K562 (cell line): Measurements from ENCODE around the gene RGS9. TPM values are rescaled to one million over a fixed set of nuclear protein-coding genes. Genes with fewer than 3 reads are reported as not detected.

Experiments
- ATAC-seq: fragments of 200-7000 bp; cut with Tn5 transposase; 3 replicates; pipeline ENCODE4 v1.9.1; 2020; ENCODE audit warnings: moderate library complexity
- BruUV-seq: library from RNA; stranded (reverse); fragments of 400-500 nt; replicated peaks from 2 replicates; lab custom pipeline; 2021; lab: Mats Ljungman, UMichigan
- CTCF ChIA-PET: fragments of 300-600 bp; formaldehyde crosslinking; extraction: SDS; loops from one replicate; lab custom pipeline; 2021; ENCODE audit warnings: low intra/inter-chr PET ratio; lab: Yijun Ruan, JAX
- POLR2A ChIA-PET: fragments of 300-600, 350-650 bp; sonication (Branson Sonifier 250); formaldehyde crosslinking; extraction: SDS; loops from one replicate; lab custom pipeline; 2021; ENCODE audit warnings: antibody characterized with exemption, inconsistent platforms; lab: Yijun Ruan, JAX
- DNase-seq, 4 experiments: peaks; one replicate each; pipeline versions ENCODE4 v3.0.0 to v3.0.0-alpha.2; 2011 to 2018; ENCODE audit warnings: low spot score in 3 of 4, mixed read lengths in 3 of 4; ENCODE audit errors: extremely low read depth in 1 of 4
- FAIRE-seq: peaks from 2 replicates; lab custom pipeline; 2011; peaks lifted over from hg19 to GRCh38; lab: Jason Lieb, UNC
- H2AFZ ChIP-seq: 2 replicates; pipeline ENCODE4 v1.6.0; 2011; ENCODE audit warnings: low read depth, low read length, control low read depth, inconsistent platforms
- H3K27ac ChIP-seq: fragments of 200-600 bp; 3 replicates; pipeline ENCODE4 v1.8.0; 2011; ENCODE audit warnings: low read depth, mild to moderate bottlenecking, control low read depth, inconsistent platforms, low read length, moderate library complexity, mixed read lengths; ENCODE audit errors: extremely low read depth
- H3K27me3 ChIP-seq, 2 experiments: fragments of 300-600 bp in 1 of 2; 2 replicates in 1 of 2; 3 replicates in 1 of 2; pipeline versions ENCODE4 v1.6.0 to v1.8.0; 2011; ENCODE audit warnings: inconsistent platforms in 2 of 2, low read length in 2 of 2, mild to moderate bottlenecking in 1 of 2, mixed read lengths in 1 of 2, moderate library complexity in 1 of 2; ENCODE audit not compliant: control insufficient read depth in 2 of 2, insufficient read depth in 2 of 2
- H3K36me3 ChIP-seq: fragments of 300-600 bp; 3 replicates; pipeline ENCODE4 v1.8.0; 2011; ENCODE audit warnings: mild to moderate bottlenecking, low read length, inconsistent platforms; ENCODE audit not compliant: control insufficient read depth, insufficient read depth
- H3K4me1 ChIP-seq, 2 experiments: fragments of 200-600 bp in 1 of 2; replicated peaks in 1 of 2; 2 replicates in 1 of 2; 3 replicates in 1 of 2; pipeline versions ENCODE4 v1.5.1 to v1.8.0; 2011; ENCODE audit warnings: inconsistent platforms in 2 of 2, low read length in 2 of 2, mild to moderate bottlenecking in 1 of 2, mixed read lengths in 1 of 2, moderate library complexity in 1 of 2; ENCODE audit not compliant: control insufficient read depth in 2 of 2, insufficient read depth in 2 of 2
- H3K4me2 ChIP-seq: 2 replicates; pipeline ENCODE4 v1.6.1; 2011; ENCODE audit warnings: low read length, control low read depth, inconsistent platforms, mixed read lengths; ENCODE audit not compliant: insufficient read depth
- H3K4me3 ChIP-seq: fragments of 200-600 bp; sonication (generic), shearing (Covaris generic); 2 replicates; pipeline ENCODE4 v1.5.1; 2016; ENCODE audit warnings: control low read depth, inconsistent platforms
- H3K79me2 ChIP-seq: fragments of 200-600 bp; 3 replicates; pipeline ENCODE4 v1.8.0; 2011; ENCODE audit warnings: low read length, inconsistent platforms; ENCODE audit not compliant: control insufficient read depth, insufficient read depth
- H3K9ac ChIP-seq, 2 experiments: 2 replicates each; pipeline versions ENCODE4 v1.6.0 to v1.6.1; 2011; ENCODE audit warnings: low read depth in 2 of 2, low read length in 2 of 2, control low read depth in 1 of 2, inconsistent platforms in 1 of 2, mild to moderate bottlenecking in 1 of 2, mixed read lengths in 1 of 2; ENCODE audit not compliant: insufficient read depth in 1 of 2
- H3K9me1 ChIP-seq: one replicate; pipeline ENCODE4 v1.6.0; 2011; ENCODE audit warnings: inconsistent platforms, mild to moderate bottlenecking, low read length, moderate library complexity; ENCODE audit not compliant: control insufficient read depth, insufficient read depth
- H3K9me3 ChIP-seq: replicated peaks from 2 replicates; pipeline ENCODE4 v1.5.1; 2011; ENCODE audit warnings: low read depth, low read length, inconsistent platforms; ENCODE audit not compliant: control insufficient read depth, insufficient read depth
- H4K20me1 ChIP-seq: replicated peaks from 2 replicates; pipeline ENCODE4 v1.6.1; 2011; ENCODE audit warnings: low read length, inconsistent platforms, mixed read lengths; ENCODE audit not compliant: control insufficient read depth, insufficient read depth
- ARNT ChIP-seq, 2 experiments: fragments of 450-650 bp; IDR thresholded peaks; 2 replicates each; pipeline ENCODE4 v1.6.1; 2016; ENCODE audit warnings: mild to moderate bottlenecking in 1 of 2
- BMI1 ChIP-seq: fragments of 150-350 bp; IDR thresholded peaks from 2 replicates; pipeline ENCODE4 v1.6.1; 2014; ENCODE audit warnings: low read length
- DDX20 ChIP-seq: fragments of 450-650 bp; IDR thresholded peaks from 2 replicates; pipeline ENCODE4 v1.6.1; 2016; ENCODE audit warnings: missing genetic modification characterization, low read depth, mild to moderate bottlenecking, missing compliant biosample characterization, moderate library complexity
- NBN ChIP-seq: fragments of 450-650 bp; IDR thresholded peaks from 2 replicates; pipeline ENCODE4 v1.6.1; 2016; ENCODE audit warnings: low read depth, mild to moderate bottlenecking
- NCOA2 ChIP-seq, 2 experiments: fragments of 450-650 bp; IDR thresholded peaks; 2 replicates each; pipeline ENCODE4 v1.6.1; 2018; ENCODE audit warnings: mild to moderate bottlenecking in 2 of 2, moderate library complexity in 1 of 2; ENCODE audit not compliant: partially characterized antibody in 2 of 2
- PHB ChIP-seq: fragments of 250-450 bp; sonication (Bioruptor Pico); IDR thresholded peaks from 2 replicates; pipeline ENCODE4 v1.5.0; 2021
- PHF8 ChIP-seq: fragments of 200-600 bp; sonication (generic); IDR thresholded peaks from 2 replicates; pipeline ENCODE4 v1.6.1; 2012; ENCODE audit warnings: mixed run types, mild to moderate bottlenecking, inconsistent platforms, low read length, moderate library complexity, borderline replicate concordance
- SMC3 ChIP-seq: conservative IDR thresholded peaks from 2 replicates; pipeline ENCODE4 v1.6.1; 2011; ENCODE audit warnings: low read depth, low read length, improper control_type of control experiment; ENCODE audit not compliant: insufficient read depth
- TEAD2 ChIP-seq: fragments of 450-650 bp; IDR thresholded peaks from 2 replicates; pipeline ENCODE4 v1.6.1; 2016; ENCODE audit warnings: missing genetic modification characterization, control low read depth, missing compliant biosample characterization
- TRIM24 ChIP-seq, 2 experiments: fragments of 450-650 bp; IDR thresholded peaks; 2 replicates each; pipeline ENCODE4 v1.6.1; 2016
- ZNF197 ChIP-seq: fragments of 200-800 bp; sonication (Bioruptor generic); IDR thresholded peaks from 2 replicates; pipeline ENCODE4 v1.6.1; 2016; ENCODE audit warnings: low read depth, missing genetic modification characterization, missing compliant biosample characterization
- WGBS: fragments of 100-300 bp; shearing (Covaris generic); methylation state at CpG from one replicate; pipeline ENCODE4 v1.1.6; 2016; ENCODE audit warnings: low coverage, mixed read lengths; ENCODE audit not compliant: insufficient coverage; ENCODE audit errors: missing lambda C conversion rate; 5-methylcytosine and 5-hydroxymethylcytosine counted together
- in situ Hi-C: fragments of 300-500 bp; cut with MboI; formaldehyde crosslinking; loops from 4 replicates; pipeline ENCODE4 v1.15.0; 2018; ENCODE audit warnings: inconsistent platforms, mixed read lengths
- intact Hi-C: fragments of 100-400 bp; cut with micrococcal nuclease; formaldehyde crosslinking; loops from 2 replicates; pipeline ENCODE4 v1.14.2; 2022
- polyA plus RNA-seq, 8 experiments: library from polyadenylated mRNA; depleted of rRNA in 4 of 8; stranded (reverse) in 5 of 8; unstranded in 3 of 8; fragments of >200 nt; fragmentation: Nextera tagmentation in 2 of 8; fragmentation: Illumina TruSeq in 1 of 8; extraction: Ambion mirVana in 2 of 8; extraction: Trizol in 1 of 8; gene quantifications; 2 replicates each; pipeline versions ENCODE4 v1.2.1 to v1.2.3, GENCODE V29; 2011 to 2014; ENCODE audit warnings: inconsistent platforms in 1 of 8, missing spikeins in 1 of 8
- total RNA-seq, 7 experiments: library from RNA; depleted of rRNA in 6 of 7; stranded (reverse); fragments of >200 nt in 6 of 7; fragmentation: Illumina TruSeq in 2 of 7; extraction: Trizol in 2 of 7; gene quantifications; 2 replicates each; pipeline versions ENCODE4 v1.2.1 to v1.2.3, GENCODE V29; 2011 to 2021; ENCODE audit warnings: low replicate concordance in 1 of 7
- TF ChIP-seq, protein P1 (sequence below): fragments of 250-450 bp; sonication (Bioruptor Pico); IDR thresholded peaks from 2 replicates; pipeline ENCODE4 v1.6.1; 2021; ENCODE audit warnings: mild to moderate bottlenecking

The RGS9 gene
- total and polyA plus RNA-seq, 9 of the 15 experiments (the other 6 are each of a cell fraction or from before 2014, with no cell fraction given): 0.18 to 1.4 (median 0.55) TPM

DNA sequence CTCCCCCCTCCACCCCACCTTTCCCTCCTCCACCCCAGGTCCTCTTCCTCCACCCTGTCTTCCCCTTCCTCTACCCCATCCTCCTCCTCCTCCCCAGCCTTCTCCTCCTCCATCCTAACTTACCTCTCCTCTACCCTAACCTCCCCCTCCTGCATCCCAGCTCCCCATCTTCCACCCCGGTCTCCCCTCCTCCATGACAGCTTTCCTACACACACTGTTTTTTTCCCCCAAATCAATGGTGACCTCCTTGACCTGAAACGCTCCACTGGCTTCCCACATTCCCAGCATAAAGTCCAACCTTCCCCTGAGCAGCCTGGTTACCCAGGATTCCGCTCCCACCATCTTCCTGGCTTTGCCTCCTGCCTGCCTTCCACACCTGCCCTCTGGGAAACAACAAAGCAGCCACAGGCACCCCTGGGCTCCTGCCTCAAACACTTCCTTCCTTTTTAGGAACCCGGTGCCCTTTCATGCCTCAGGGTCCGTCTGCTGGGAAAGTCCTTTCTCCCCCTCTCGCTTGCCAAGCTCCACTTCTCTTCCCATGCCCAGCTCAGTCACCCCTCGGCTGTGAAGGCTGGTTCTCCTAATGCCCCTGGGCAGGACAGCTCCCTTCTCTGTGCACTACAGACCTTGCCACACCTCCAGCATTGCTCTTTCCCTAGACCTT, 2.1 kb downstream of the RGS9 start:
- in situ Hi-C loops: no loop called here
- Histone ChIP-seq H3K9ac (no peak overlapping the region), H3K27me3 (peaks cover 29 to 54% of the 10 kb centered on the region in 2 experiments), H3K4me3 (no peak overlapping the region), H3K4me1 (peaks cover 7 to 10% of the 10 kb centered on the region in 2 experiments; a peak in 4 of 5 replicates), H3K27ac (no peak overlapping the region), H3K9me3 (no peaks in the 10 kb centered on the region), H3K79me2 (no peaks in the 10 kb centered on the region), H3K9me1 (no peaks in the 10 kb centered on the region), H4K20me1 (no peaks in the 10 kb centered on the region), H3K36me3 (no peaks in the 10 kb centered on the region), H2AFZ (no peak overlapping the region), H3K4me2 (no peak overlapping the region)
- ATAC-seq: no peak
- TF ChIP-seq NBN (no peak), TRIM24 (IDR thresholded peaks at IDR 0.05) (no peak), NCOA2 (IDR thresholded peaks at IDR 0.05; ENCODE audit: partially characterized antibody in 2 of 2) (no peak), TEAD2 (no peak), ARNT (IDR thresholded peaks at IDR 0.05) (no peak), PHB (CRISPR knock-in tag) (no peak), PHF8 (no peak), ZNF197 (CRISPR knock-in tag) (no peak), SMC3 (no peak), DDX20 (tag) (no peak), BMI1 (no peak)
- TF ChIP-seq, protein P1, sequence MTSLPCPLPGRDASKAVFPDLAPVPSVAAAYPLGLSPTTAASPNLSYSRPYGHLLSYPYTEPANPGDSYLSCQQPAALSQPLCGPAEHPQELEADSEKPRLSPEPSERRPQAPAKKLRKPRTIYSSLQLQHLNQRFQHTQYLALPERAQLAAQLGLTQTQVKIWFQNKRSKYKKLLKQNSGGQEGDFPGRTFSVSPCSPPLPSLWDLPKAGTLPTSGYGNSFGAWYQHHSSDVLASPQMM (CRISPR knock-in tag): no peak
- 0% methylated on average over 6 of the region's 7 CpGs for WGBS
- POLR2A ChIA-PET: interaction anchor here (0.6 kb wide), 2 partner anchors 171 to 1223 kb away, joined by 3 to 4 read pairs; no protein-coding TSS in a partner anchor
- CTCF ChIA-PET: no interaction called here
- no peak for DNase-seq
- FAIRE-seq: no peak
- BruUV-seq: no TSS peak
- intact Hi-C loops: loop anchor here (5.0 kb wide), 1 partner anchor 33 kb away; no protein-coding TSS in a partner anchor
